H9 (cell line): ENCODE results near the gene MOGAT2. TPM values are rescaled to one million over a fixed set of nuclear protein-coding genes. Genes with fewer than 3 reads are reported as not detected.

Experiments used
- DNase-seq: peaks from one replicate; pipeline ENCODE4 v3.0.0-alpha.2; 2017
- H2AFZ ChIP-seq: one replicate; pipeline ENCODE4 v1.6.1; 2013; ENCODE audit warnings: mild to moderate bottlenecking, low read length, control low read depth, moderate library complexity
- H2AK5ac ChIP-seq: 2 replicates; pipeline ENCODE4 v1.6.1; 2013; ENCODE audit warnings: low read length, control low read depth, mixed read lengths; ENCODE audit not compliant: insufficient read length
- H2BK120ac ChIP-seq: one replicate; pipeline ENCODE4 v1.6.1; 2013; ENCODE audit warnings: low read depth, mild to moderate bottlenecking, low read length, control low read depth, inconsistent platforms; ENCODE audit not compliant: poor library complexity, severe bottlenecking
- H2BK12ac ChIP-seq: 2 replicates; pipeline ENCODE4 v1.6.1; 2013; ENCODE audit warnings: low read length, control low read depth, mixed read lengths, low read depth; ENCODE audit not compliant: insufficient read length
- H2BK15ac ChIP-seq: 2 replicates; pipeline ENCODE4 v1.6.1; 2013; ENCODE audit warnings: low read depth, low read length, control low read depth
- H2BK20ac ChIP-seq: one replicate; pipeline ENCODE4 v1.6.1; 2013; ENCODE audit warnings: low read depth, mild to moderate bottlenecking, low read length, control low read depth, inconsistent platforms; ENCODE audit not compliant: poor library complexity, severe bottlenecking
- H2BK5ac ChIP-seq: 2 replicates; pipeline ENCODE4 v1.6.1; 2013; ENCODE audit warnings: low read length, control low read depth, mixed read lengths; ENCODE audit not compliant: insufficient read length
- H3K14ac ChIP-seq: 2 replicates; pipeline ENCODE4 v1.6.1; 2013; ENCODE audit warnings: low read length, control low read depth; ENCODE audit not compliant: insufficient read depth
- H3K18ac ChIP-seq: 2 replicates; pipeline ENCODE4 v1.6.1; 2013; ENCODE audit warnings: low read depth, mild to moderate bottlenecking, mixed read lengths, low read length, control low read depth; ENCODE audit not compliant: insufficient read length
- H3K23ac ChIP-seq: 2 replicates; pipeline ENCODE4 v1.6.1; 2013; ENCODE audit warnings: low read length, control low read depth, mixed read lengths, low read depth; ENCODE audit not compliant: insufficient read length
- H3K23me2 ChIP-seq: 2 replicates; pipeline ENCODE4 v1.6.1; 2013; ENCODE audit warnings: low read depth, mild to moderate bottlenecking, mixed read lengths, low read length, control low read depth; ENCODE audit not compliant: insufficient read length, poor library complexity, severe bottlenecking
- H3K27ac ChIP-seq: 2 replicates; pipeline ENCODE4 v1.5.1; 2013; ENCODE audit warnings: low read length, control low read depth, mixed read lengths, low read depth; ENCODE audit not compliant: insufficient read length
- H3K27me3 ChIP-seq: 2 replicates; pipeline ENCODE4 v1.6.1; 2013; ENCODE audit warnings: low read length, control low read depth, inconsistent platforms; ENCODE audit not compliant: insufficient read depth
- H3K4ac ChIP-seq: 2 replicates; pipeline ENCODE4 v1.6.1; 2013; ENCODE audit warnings: low read depth, mild to moderate bottlenecking, control low read depth, inconsistent platforms, low read length, moderate library complexity
- H3K4me1 ChIP-seq: 2 replicates; pipeline ENCODE4 v1.6.1; 2013; ENCODE audit warnings: low read length, control low read depth, inconsistent platforms; ENCODE audit not compliant: insufficient read depth
- H3K4me2 ChIP-seq: 2 replicates; pipeline ENCODE4 v1.6.1; 2013; ENCODE audit warnings: low read length, control low read depth, mixed read lengths; ENCODE audit not compliant: insufficient read length, insufficient read depth
- H3K56ac ChIP-seq: 2 replicates; pipeline ENCODE4 v1.6.1; 2013; ENCODE audit warnings: low read depth, mild to moderate bottlenecking, mixed read lengths, low read length, control low read depth; ENCODE audit not compliant: insufficient read length
- H3K79me1 ChIP-seq: 2 replicates; pipeline ENCODE4 v1.6.1; 2013; ENCODE audit warnings: low read depth, mild to moderate bottlenecking, moderate library complexity, low read length, control low read depth, inconsistent platforms; ENCODE audit not compliant: insufficient read depth, poor library complexity, severe bottlenecking
- H3K79me2 ChIP-seq: 2 replicates; pipeline ENCODE4 v1.6.1; 2013; ENCODE audit warnings: low read length, control low read depth, inconsistent platforms; ENCODE audit not compliant: insufficient read depth
- H3K9ac ChIP-seq: 2 replicates; pipeline ENCODE4 v1.6.1; 2013; ENCODE audit warnings: low read length, control low read depth, mixed read lengths; ENCODE audit not compliant: insufficient read length; ENCODE audit errors: extremely low read depth
- H3K9me3 ChIP-seq: one replicate; pipeline ENCODE4 v1.6.1; 2013; ENCODE audit warnings: low read depth, low read length, inconsistent platforms; ENCODE audit not compliant: control insufficient read depth
- H3T11ph ChIP-seq: one replicate; pipeline ENCODE4 v1.6.1; 2013; ENCODE audit warnings: mild to moderate bottlenecking, low read length, control low read depth, inconsistent platforms
- H4K20me1 ChIP-seq: one replicate; pipeline ENCODE4 v1.6.1; 2013; ENCODE audit not compliant: control insufficient read depth, insufficient read length, insufficient read depth
- H4K5ac ChIP-seq: 2 replicates; pipeline ENCODE4 v1.6.1; 2013; ENCODE audit warnings: low read depth, mild to moderate bottlenecking, mixed read lengths, low read length, control low read depth; ENCODE audit not compliant: insufficient read length
- H4K8ac ChIP-seq: replicated peaks from 2 replicates; pipeline ENCODE4 v1.6.1; 2013; ENCODE audit warnings: low read length, control low read depth, mixed read lengths, low read depth; ENCODE audit not compliant: insufficient read length
- H4K91ac ChIP-seq: 2 replicates; pipeline ENCODE4 v1.6.1; 2013; ENCODE audit warnings: low read depth, mild to moderate bottlenecking, moderate library complexity, mixed read lengths, low read length, control low read depth; ENCODE audit not compliant: insufficient read length
- H3K27ac Mint-ChIP-seq, 3 experiments: 2 replicates in 2 of 3; 3 replicates in 1 of 3; pipeline ENCODE4 v1.8.0; 2020 to 2021; ENCODE audit warnings: mixed read lengths in 3 of 3, mild to moderate bottlenecking in 1 of 3, moderate library complexity in 1 of 3
- H3K27me3 Mint-ChIP-seq: 2 replicates; pipeline ENCODE4 v1.8.0; 2021; ENCODE audit warnings: low read depth, mild to moderate bottlenecking, moderate library complexity, mixed read lengths
- H3K36me3 Mint-ChIP-seq, 3 experiments: 2 replicates in 2 of 3; 3 replicates in 1 of 3; pipeline ENCODE4 v1.8.0; 2020 to 2021; ENCODE audit warnings: low read depth in 3 of 3, mixed read lengths in 3 of 3; ENCODE audit not compliant: insufficient read depth in 1 of 3
- H3K4me1 Mint-ChIP-seq, 2 experiments: 2 replicates each; pipeline ENCODE4 v1.8.0; 2020; ENCODE audit warnings: mixed read lengths in 2 of 2
- H3K4me3 Mint-ChIP-seq, 2 experiments: 2 replicates in 1 of 2; 3 replicates in 1 of 2; pipeline ENCODE4 v1.8.0; 2020 to 2021; ENCODE audit warnings: mild to moderate bottlenecking in 2 of 2, mixed read lengths in 2 of 2, moderate library complexity in 1 of 2
- H3K9me3 Mint-ChIP-seq, 2 experiments: 2 replicates in 1 of 2; 3 replicates in 1 of 2; pipeline ENCODE4 v1.8.0; 2020; ENCODE audit warnings: mild to moderate bottlenecking in 2 of 2, mixed read lengths in 2 of 2, moderate library complexity in 1 of 2
- CTCF ChIP-seq: fragments of 200-600 bp; sonication (generic); conservative IDR thresholded peaks from 3 replicates; pipeline ENCODE4 v1.8.0; 2021; ENCODE audit warnings: antibody characterized with exemption, mild to moderate bottlenecking
- WGBS: extraction: QIAGEN DNeasy Blood & Tissue Kit; methylation state at CpG from one replicate; pipeline ENCODE4 v1.1.7; 2013; ENCODE audit warnings: missing lambda C conversion rate, low lambda C conversion rate, mixed read lengths; ENCODE audit not compliant: insufficient read length; ENCODE audit errors: extremely low coverage; 5-methylcytosine and 5-hydroxymethylcytosine counted together
- total RNA-seq: library from RNA; stranded (reverse); gene quantifications from 2 replicates; pipeline ENCODE4 v1.2.1, GENCODE V29; 2021

The MOGAT2 gene
- total RNA-seq, 1 experiment from 2014 or later: not detected

- H3K79me1 ChIP-seq: no peaks in the 10 kb centered on the region
- WGBS: no CpG with 5 or more reads among the region's 2 CpGs
- H2BK12ac ChIP-seq: no peak overlapping the region
- H4K91ac ChIP-seq: no peak overlapping the region
- no peaks in the 10 kb centered on the region for H3K9me3 ChIP-seq
- no peak overlapping the region for H3T11ph ChIP-seq
- no peak overlapping the region for H3K14ac ChIP-seq
- H2AFZ ChIP-seq: no peak overlapping the region
- no peak overlapping the region for H2BK120ac ChIP-seq
- H4K20me1 ChIP-seq: no peaks in the 10 kb centered on the region
- H3K27ac Mint-ChIP-seq: no peak overlapping the region
- no peaks in the 10 kb centered on the region; a peak in 1 of 7 replicates for H3K36me3 Mint-ChIP-seq
- no peak for DNase-seq
- H3K9ac ChIP-seq: no peak overlapping the region
- no peaks in the 10 kb centered on the region for H3K9me3 Mint-ChIP-seq
- peaks cover 14% of the 10 kb centered on the region for H3K27me3 Mint-ChIP-seq
- no peak overlapping the region for H2BK5ac ChIP-seq
- H3K23ac ChIP-seq: no peak overlapping the region
- no peaks in the 10 kb centered on the region for H3K27me3 ChIP-seq
- H3K4me1 Mint-ChIP-seq: peaks cover 0 to 3% of the 10 kb centered on the region in 2 experiments; a peak in 2 of 4 replicates
- no peak overlapping the region for H3K4ac ChIP-seq
- H2BK15ac ChIP-seq: no peak overlapping the region
- H3K56ac ChIP-seq: no peak overlapping the region
- H3K27ac ChIP-seq: no peak overlapping the region
- H3K4me1 ChIP-seq: no peaks in the 10 kb centered on the region
- no peaks in the 10 kb centered on the region for H3K23me2 ChIP-seq
- H2AK5ac ChIP-seq: no peak overlapping the region
- no peak overlapping the region for H3K4me3 Mint-ChIP-seq
- TF ChIP-seq CTCF: no peak
- no peak overlapping the region for H4K8ac ChIP-seq
- no peak overlapping the region for H3K4me2 ChIP-seq
- H2BK20ac ChIP-seq: no peak overlapping the region
- no peak overlapping the region for H3K18ac ChIP-seq
- no peaks in the 10 kb centered on the region for H3K79me2 ChIP-seq
- H4K5ac ChIP-seq: no peak overlapping the region
Measured at GRCh38 chr11:75728992-75729391, 11.4 kb downstream of the MOGAT2 start.
